GF-D8 (cell line): ENCODE results near the gene TMCC3.
"Not testable (repeated sequence)": the region's sequence is repeated elsewhere in the genome, so short reads cannot be mapped to it uniquely, and the experiment has no call there.

ENCODE experiments used
- DNase-seq: peaks from one replicate; lab custom pipeline; 2025; lab: John Stamatoyannopoulos, UW

The TMCC3 gene

GRCh38 chr12:94634717-94635116 lies 15.6 kb downstream of the TMCC3 start:
- no peak for DNase-seq

GRCh38 chr12:94633401-94633800 lies 17.0 kb downstream of the TMCC3 start:
- DNase-seq, result no peak

DNA sequence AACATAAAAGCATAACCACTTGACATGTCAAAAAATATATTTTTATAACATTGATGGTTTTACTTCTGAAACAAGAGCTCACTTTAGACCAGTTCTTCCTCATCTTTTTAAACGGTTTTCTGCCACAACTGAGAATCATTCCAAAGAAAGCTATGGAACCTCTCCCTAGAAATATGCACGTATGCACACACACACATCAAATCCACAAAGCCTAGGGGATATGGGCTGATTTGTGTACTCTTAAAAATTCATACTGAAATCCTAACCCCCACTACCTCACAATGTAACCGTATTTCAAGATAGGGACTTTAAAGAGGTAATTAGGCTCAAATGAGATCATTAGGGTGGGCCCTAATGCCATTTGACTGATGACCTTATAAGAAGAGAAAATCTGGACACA lies 19.3 kb downstream of the TMCC3 start:
- DNase-seq, result no peak

DNA sequence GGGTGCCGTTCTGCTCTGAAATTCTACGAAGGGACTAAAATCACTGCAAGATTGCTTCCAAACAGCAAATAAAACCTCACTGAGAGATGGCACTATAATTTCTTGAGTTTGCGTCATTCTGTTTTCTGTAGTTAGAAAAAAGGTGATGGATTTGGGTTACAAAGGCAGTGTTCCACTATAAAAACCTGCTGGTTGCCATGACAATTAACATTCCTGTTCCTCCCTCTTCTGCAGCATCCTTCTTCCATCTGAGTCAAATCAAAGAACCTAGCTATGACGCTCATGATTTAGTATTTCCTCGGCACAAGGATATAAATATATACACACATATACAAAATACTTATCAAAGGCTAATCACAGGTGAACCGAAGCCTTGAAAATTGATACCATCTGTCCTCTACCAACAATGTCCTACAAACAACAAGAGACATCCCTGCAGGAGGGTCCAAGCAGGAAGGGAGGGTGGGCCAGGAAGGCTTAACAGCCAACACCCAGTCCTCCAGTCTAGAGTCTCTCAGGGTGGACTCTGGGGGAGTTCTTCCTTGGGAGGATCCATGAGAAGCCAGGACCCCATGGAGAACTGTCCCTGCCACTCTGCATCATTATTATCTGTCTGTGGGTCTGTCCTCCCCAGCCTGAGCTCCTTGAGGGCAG lies 21.4 kb downstream of the TMCC3 start:
- DNase-seq, result no peak

DNA sequence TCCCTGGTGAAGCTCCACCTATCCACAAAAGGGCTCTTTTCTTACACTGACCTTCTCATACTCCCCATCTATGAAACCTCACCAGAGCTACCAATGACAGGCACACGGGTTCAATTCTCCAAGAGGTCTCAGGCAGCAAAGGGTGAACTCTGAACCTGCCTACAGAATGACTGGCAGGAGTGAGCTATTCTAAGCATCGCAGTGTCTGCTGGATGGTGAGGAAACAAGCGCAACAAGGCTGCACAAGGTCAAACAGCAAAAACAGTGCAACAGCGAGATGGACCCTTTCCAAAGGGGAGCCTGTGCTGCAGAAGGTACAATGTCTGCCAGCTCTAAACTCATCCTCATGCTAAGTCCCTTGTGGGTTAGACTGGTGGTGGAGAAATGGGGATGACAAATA lies 22.0 kb downstream of the TMCC3 start:
- no peak for DNase-seq

GRCh38 chr12:94625531-94625930 lies 24.8 kb downstream of the TMCC3 start:
- no peak for DNase-seq

DNA sequence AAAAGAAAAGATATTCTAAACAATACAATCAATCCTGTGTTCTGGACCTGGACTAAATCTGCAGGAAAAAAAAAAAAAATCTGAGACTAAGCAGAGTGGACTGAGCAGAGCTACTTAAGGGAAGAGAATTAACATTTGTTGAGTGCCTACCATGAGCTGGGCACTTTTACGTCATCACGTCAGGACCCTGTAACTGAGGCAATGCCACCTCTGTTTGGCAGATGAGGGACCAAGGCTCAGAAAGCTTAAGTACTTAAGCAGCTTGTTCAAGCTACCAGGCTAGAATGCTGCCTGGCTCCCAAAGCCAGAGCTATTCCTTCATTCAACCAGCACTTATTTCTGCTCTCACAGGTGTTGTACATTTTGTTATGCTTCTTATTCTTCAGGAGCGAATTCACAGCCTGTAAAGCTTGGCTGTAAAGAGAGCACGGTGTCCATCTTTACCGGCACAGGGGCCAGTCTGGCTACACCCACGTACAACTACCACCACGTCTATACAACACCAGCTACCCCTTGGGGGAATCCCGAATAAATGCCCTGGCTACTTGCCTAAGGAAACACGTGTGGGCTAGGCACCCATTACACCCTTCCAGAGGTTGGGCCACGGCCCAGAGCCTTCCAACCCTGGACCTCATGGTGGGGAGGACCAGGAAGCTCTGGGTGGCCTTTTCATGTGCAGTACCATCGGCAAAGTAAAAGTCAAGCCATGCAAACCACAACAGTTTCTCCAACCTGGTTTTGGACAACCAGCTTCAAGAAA lies 27.0 kb downstream of the TMCC3 start:
- DNase-seq, result no peak

- DNase-seq, result no peak
Observed at GRCh38 chr12:94622475-94622874, 27.9 kb downstream of the TMCC3 start.

- no peak for DNase-seq
Observed at GRCh38 chr12:94621662-94622359, 28.5 kb downstream of the TMCC3 start.

DNA sequence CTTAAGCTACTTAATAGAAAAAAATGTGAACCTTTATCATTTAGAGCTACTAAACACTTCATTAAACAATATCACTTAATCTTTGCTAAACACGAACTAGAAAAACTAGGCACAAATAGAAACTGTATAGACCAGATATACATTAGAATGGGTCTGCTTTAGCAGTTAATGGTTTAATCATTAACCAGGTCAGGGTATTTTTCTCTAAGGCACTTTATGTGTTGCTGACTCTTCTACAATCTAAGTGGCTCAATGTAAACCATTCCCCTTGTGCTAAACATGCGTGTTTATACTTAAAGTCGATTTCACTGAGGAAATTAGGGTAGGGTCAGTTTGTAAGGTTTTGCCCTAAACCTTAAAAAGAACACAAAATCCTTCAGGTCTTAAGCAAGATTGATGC lies 29.7 kb downstream of the TMCC3 start:
- DNase-seq, result no peak

DNA sequence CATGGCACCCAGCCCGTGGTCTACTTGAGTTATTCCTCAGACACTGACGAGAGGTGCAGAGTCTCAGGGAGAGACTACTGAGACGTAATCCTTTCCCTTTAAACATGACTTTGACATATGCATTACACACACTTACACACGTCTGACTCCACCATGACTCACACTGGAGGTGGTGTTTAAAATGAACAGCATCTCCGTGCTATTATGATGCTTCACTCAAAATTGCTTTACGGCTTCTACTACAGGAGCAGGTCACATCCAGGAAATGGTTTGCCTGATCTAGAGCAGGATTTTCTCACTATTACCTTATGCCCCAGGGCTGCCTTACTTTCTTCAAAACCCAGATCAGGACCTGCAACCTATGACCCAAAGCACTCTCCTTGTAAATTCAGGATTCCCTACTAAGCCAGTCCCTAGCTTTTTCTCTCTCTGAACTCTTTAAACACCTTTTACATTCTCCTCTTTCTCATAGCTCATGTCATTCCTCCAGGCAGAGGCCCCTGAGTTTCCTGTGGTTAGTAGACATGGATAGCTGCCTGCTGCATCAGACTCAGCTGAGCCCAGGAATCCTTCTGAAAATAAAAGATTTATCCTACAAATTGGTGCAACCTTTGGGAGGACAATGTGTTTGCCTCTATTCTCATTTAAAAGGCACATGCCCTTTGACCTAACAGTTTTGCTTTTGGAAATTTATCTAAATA lies 31.2 kb downstream of the TMCC3 start:
- DNase-seq, result no peak

DNA sequence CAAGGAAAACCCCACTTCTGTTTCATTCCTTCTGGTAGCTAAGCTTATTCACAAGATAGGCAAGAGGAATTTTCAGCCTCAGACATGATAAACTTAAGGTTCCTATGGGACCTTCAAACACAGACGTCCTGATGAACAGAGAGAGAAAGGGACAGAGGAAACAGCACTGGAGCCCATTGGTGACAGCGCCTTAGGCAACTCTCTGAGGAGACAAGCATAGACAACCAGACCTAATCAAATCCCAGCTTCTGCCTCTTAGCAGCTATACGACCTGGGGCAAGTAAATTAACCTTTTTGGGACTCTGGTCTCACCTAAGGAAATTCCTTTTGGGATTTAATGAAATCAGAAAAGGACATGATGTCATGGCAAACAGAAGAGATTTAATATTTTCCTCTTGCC lies 33.3 kb downstream of the TMCC3 start:
- no peak for DNase-seq

DNA sequence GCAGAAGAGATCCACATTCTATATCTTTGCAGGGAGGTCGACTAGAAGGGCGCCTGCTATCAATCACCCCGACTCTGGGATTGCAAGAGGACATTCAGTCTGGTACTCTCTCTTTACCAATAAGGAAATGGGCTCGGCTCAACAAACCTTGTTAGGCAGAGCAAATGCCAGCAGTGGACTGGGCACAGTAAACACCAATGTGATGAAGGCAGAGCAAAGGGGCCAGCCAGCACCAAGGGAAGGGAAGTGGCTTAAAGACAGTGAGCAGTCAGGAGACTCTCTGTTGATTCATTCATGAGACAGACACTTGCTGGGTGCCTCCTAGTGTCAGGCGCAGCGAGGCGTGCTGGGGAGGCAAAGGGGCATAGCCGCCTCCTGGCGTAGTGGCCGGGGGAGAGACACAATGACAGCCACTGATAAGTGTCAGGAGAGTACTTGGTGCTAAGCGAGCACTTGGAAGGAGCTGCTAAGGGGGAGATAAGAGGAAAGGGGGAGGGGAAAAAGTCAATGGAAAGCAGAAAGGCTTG lies 34.1 kb downstream of the TMCC3 start:
- DNase-seq, result no peak

- DNase-seq, result no peak
Observed at GRCh38 chr12:94615260-94616181, 34.8 kb downstream of the TMCC3 start.

DNA sequence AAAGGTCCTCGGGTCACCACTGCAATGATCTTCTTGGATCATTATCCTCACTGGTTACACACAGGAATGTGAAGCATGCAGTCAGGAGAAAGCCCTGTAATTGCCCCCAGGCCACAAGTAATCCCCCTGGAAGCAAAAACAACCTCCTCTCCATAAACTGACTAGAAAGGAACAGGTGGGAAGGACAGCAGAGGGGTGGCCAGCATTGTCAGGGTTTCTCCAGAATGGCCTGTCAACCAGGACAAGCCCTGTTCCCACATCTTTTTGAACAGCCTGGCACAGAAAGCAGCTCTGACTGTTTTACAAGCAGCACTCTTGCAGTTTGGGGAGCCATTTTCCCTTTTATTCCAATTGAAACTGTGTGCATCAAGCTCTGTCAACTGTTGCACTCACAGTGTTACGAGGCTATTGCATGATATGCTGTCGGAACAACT lies 36.1 kb downstream of the TMCC3 start:
- DNase-seq, result no peak

DNA sequence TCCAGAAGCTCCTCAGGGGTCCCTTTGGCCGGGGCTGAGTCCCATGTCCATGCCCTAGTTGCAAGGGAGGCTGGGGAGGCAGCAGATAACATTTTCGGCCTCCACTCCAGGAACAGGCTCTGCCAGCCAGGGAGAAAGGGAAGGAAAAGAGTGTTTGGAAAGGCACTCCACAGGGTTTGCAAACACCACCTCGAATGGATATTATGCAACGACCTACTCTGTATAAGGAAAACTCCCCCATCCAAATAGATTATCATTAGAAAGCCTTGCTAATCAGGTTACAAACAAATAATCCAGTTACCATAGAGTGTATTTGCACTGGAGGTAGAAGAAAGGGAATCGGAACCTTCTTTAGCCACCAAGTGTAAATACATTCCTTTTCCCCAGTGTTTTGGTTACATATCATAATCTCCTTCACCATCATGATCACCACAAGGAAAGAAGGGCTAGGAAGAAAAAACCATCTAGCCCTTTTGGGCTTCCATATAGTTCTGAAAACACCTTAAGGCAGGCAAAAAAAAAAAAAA lies 40.4 kb downstream of the TMCC3 start:
- no peak for DNase-seq

DNA sequence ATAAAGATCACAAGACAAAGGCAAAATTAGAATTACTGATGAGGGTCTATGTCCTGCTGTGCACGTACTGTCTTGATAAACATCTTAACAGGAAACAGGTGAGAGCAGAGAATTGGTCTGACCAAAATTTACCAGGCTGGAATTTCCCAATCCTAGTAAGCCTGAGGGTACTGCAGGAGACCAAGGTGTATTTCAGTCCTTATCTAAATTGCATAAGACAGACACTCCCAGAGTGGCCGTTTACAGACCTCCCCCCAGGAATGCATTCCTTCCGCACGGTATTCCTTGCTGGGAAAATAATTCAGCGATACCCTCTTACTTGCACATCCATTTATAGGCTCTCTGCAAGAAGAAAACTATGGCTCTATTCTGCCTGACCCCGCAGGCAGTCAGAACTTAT lies 43.5 kb downstream of the TMCC3 start:
- DNase-seq, result not testable (repeated sequence)

GRCh38 chr12:94604366-94604698 lies 46.0 kb downstream of the TMCC3 start:
- no peak for DNase-seq

- DNase-seq, result no peak
Observed at GRCh38 chr12:94603434-94604365, 46.7 kb downstream of the TMCC3 start.

DNA sequence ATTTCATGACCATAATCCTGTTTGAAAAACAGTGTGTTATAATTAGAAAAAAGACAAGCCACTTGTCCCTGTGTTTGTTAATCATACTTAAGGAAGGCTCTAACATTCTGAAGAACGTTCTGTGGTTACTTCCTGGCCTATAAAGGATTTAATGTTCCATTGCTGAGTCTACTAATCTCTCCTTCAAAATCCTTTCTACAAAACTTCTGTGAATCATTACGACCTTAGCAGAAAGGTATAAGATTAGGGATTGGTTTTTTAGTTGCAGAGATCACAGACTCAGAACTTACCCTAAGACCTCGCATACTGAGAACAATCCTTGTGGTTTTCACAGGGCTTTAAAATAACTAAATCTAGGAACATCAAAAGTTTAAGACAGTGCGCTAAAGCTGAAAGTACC lies 48.3 kb downstream of the TMCC3 start:
- DNase-seq, result no peak
